ENCODE data around the gene CCDC14.
A peak's percentile ranks its signal among the peaks of the same experiment; 100 is the strongest.
"Not testable (repeated sequence)": the region's sequence is repeated elsewhere in the genome, so short reads cannot be mapped to it uniquely, and the experiment has no call there.

The CCDC14 gene

GRCh38 chr3:123971406-123971805 is 10.4 kb upstream of the CCDC14 start:
- TF ChIP-seq, protein P1, sequence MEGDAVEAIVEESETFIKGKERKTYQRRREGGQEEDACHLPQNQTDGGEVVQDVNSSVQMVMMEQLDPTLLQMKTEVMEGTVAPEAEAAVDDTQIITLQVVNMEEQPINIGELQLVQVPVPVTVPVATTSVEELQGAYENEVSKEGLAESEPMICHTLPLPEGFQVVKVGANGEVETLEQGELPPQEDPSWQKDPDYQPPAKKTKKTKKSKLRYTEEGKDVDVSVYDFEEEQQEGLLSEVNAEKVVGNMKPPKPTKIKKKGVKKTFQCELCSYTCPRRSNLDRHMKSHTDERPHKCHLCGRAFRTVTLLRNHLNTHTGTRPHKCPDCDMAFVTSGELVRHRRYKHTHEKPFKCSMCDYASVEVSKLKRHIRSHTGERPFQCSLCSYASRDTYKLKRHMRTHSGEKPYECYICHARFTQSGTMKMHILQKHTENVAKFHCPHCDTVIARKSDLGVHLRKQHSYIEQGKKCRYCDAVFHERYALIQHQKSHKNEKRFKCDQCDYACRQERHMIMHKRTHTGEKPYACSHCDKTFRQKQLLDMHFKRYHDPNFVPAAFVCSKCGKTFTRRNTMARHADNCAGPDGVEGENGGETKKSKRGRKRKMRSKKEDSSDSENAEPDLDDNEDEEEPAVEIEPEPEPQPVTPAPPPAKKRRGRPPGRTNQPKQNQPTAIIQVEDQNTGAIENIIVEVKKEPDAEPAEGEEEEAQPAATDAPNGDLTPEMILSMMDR (IDR thresholded peaks at IDR 0.05; ENCODE audit: borderline replicate concordance, insufficient read depth, low read depth, low read length), result no peak
- no peak overlapping the region for H3K4me3 ChIP-seq (ENCODE audit: low read depth, low read length)

GRCh38 chr3:123967260-123967659 is 6.2 kb upstream of the CCDC14 start:
- not testable (repeated sequence) for H3K4me3 ChIP-seq (ENCODE audit: low read depth, low read length)

DNA sequence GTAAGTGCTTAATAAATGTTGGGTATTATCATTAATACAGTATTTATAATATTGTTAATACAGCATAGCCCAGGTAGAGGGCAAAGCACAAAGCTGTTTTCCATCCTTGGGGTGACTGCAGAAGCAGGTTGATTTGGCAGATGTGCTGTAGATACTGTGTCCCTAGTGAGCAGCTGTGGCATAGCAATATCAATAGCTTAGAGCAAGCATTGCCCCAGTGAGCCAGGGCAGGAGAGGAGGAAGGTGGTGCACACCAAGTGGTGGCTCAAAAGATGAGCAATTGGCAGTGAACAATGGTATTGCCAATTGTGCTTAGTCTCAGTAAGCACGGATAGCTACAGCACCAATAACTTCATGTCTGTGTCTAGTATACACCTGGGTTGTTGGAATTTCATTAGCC is 5.8 kb upstream of the CCDC14 start:
- not testable (repeated sequence) for H3K4me3 ChIP-seq (ENCODE audit: low read depth, low read length)

- not testable (repeated sequence) for H3K4me3 ChIP-seq (ENCODE audit: low read depth, low read length)
Measured at GRCh38 chr3:123964793-123965192, 3.8 kb upstream of the CCDC14 start.

DNA sequence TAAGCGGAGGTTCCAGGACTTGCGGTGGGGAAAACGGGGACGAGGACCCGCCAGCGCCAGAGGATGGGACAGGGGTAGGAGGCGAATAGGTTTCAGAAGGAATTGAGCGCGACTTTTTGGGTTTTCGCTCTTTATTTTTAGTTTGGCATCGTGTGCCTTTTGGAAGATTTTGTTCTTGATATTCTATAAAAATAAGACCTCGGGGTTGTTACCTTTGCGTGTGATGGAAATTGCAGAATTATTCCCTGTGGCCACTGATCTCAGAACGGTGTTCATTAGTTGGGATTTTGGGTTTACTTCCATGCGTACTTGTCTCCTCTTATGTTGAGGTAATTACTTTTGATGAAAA is 453 bp upstream of the CCDC14 start:
- TF ChIP-seq, protein P1 (IDR thresholded peaks at IDR 0.05; ENCODE audit: borderline replicate concordance, insufficient read depth, low read depth, low read length), result no peak
- H3K4me3 ChIP-seq (ENCODE audit: low read depth, low read length), result peak overlapping the region; percentile 74

GRCh38 chr3:123953735-123954134 is 7.3 kb downstream of the CCDC14 start:
- TF ChIP-seq, protein P1 (IDR thresholded peaks at IDR 0.05; ENCODE audit: borderline replicate concordance, insufficient read depth, low read depth, low read length), result no peak

GRCh38 chr3:123952844-123953520 is 8.0 kb downstream of the CCDC14 start:
- TF ChIP-seq, protein P1 (IDR thresholded peaks at IDR 0.05; ENCODE audit: borderline replicate concordance, insufficient read depth, low read depth, low read length), result no peak

More at GRCh38 chr3:123953735-123954134, 7.3 kb downstream of the CCDC14 start:
- H3K4me3 ChIP-seq (ENCODE audit: low read depth, low read length), result no peak overlapping the region

GRCh38 chr3:123951522-123952447 is 9.2 kb downstream of the CCDC14 start:
- TF ChIP-seq, protein P1 (IDR thresholded peaks at IDR 0.05; ENCODE audit: borderline replicate concordance, insufficient read depth, low read depth, low read length), result no peak
- H3K4me3 ChIP-seq (ENCODE audit: low read depth, low read length), result no peak overlapping the region

More at GRCh38 chr3:123952844-123953520, 8.0 kb downstream of the CCDC14 start:
- H3K4me3 ChIP-seq (ENCODE audit: low read depth, low read length), result no peak overlapping the region

Data from GM12875 (cell line).